GM18861 (cell line): ENCODE results near the gene EAF2.
A peak's percentile ranks its signal among the peaks of the same experiment; 100 is the strongest.

Experiments used
- ATAC-seq: cut with Tn5 transposase; IDR thresholded peaks from one replicate; pipeline ENCODE4 v1.9.1; 2021; ENCODE audit not compliant: unreplicated experiment

EAF2 gene

GRCh38 chr3:121834671-121835464 lies at the start of gene EAF2, which contains the start of gene IQCB1:
TSS of gene EAF2 (plus strand) at chr3:121835209. CDS start at chr3:121835286, 77 bp downstream.
TSS of gene IQCB1 (minus strand) at chr3:121835060. CDS start at chr3:121828960, 6,100 bp downstream.
- ATAC-seq: peak; percentile 96

- no peak for ATAC-seq
Observed at GRCh38 chr3:121786485-121786884, 48.5 kb upstream of the EAF2 start.

GRCh38 chr3:121793078-121793477 lies 41.9 kb upstream of the EAF2 start:
- ATAC-seq: no peak

- ATAC-seq: no peak
Observed at GRCh38 chr3:121794264-121794983, 40.6 kb upstream of the EAF2 start.

- ATAC-seq: no peak
Observed at GRCh38 chr3:121796970-121797369, 38.0 kb upstream of the EAF2 start.

- ATAC-seq: no peak
Observed at GRCh38 chr3:121800906-121801305, 34.1 kb upstream of the EAF2 start.

GRCh38 chr3:121803771-121804320 lies 31.2 kb upstream of the EAF2 start:
- no peak for ATAC-seq

GRCh38 chr3:121809249-121809648 lies 25.8 kb upstream of the EAF2 start:
- ATAC-seq: peak; percentile 97

GRCh38 chr3:121817753-121818152 lies 17.3 kb upstream of the EAF2 start:
- ATAC-seq: no peak

- no peak for ATAC-seq
Observed at GRCh38 chr3:121818578-121818977, 16.4 kb upstream of the EAF2 start.

GRCh38 chr3:121819236-121819635 lies 15.8 kb upstream of the EAF2 start:
- ATAC-seq: no peak

- no peak for ATAC-seq
Observed at GRCh38 chr3:121821421-121822199, 13.4 kb upstream of the EAF2 start.

GRCh38 chr3:121822973-121823372 lies 12.0 kb upstream of the EAF2 start:
- ATAC-seq: no peak

GRCh38 chr3:121834157-121834670 lies 795 bp upstream of the EAF2 start:
- ATAC-seq: no peak

GRCh38 chr3:121835465-121835801 lies 424 bp downstream of the EAF2 start:
- ATAC-seq: no peak

GRCh38 chr3:121836064-121836463 lies 1.1 kb downstream of the EAF2 start:
- ATAC-seq: no peak

GRCh38 chr3:121836481-121836880 lies 1.5 kb downstream of the EAF2 start:
- no peak for ATAC-seq

- no peak for ATAC-seq
Observed at GRCh38 chr3:121839962-121840361, 5.0 kb downstream of the EAF2 start.

GRCh38 chr3:121844892-121845291 lies 9.9 kb downstream of the EAF2 start:
- no peak for ATAC-seq

GRCh38 chr3:121852256-121852655 lies 17.2 kb downstream of the EAF2 start:
- ATAC-seq: no peak

- ATAC-seq: no peak
Observed at GRCh38 chr3:121855555-121855954, 20.5 kb downstream of the EAF2 start.
